Measurements from ENCODE around the gene RPTN. TPM values are rescaled to one million over a fixed set of nuclear protein-coding genes. Genes with fewer than 3 reads are reported as not detected.

The RPTN gene
- total RNA-seq, 1 experiment from 2014 or later = not detected

DNA sequence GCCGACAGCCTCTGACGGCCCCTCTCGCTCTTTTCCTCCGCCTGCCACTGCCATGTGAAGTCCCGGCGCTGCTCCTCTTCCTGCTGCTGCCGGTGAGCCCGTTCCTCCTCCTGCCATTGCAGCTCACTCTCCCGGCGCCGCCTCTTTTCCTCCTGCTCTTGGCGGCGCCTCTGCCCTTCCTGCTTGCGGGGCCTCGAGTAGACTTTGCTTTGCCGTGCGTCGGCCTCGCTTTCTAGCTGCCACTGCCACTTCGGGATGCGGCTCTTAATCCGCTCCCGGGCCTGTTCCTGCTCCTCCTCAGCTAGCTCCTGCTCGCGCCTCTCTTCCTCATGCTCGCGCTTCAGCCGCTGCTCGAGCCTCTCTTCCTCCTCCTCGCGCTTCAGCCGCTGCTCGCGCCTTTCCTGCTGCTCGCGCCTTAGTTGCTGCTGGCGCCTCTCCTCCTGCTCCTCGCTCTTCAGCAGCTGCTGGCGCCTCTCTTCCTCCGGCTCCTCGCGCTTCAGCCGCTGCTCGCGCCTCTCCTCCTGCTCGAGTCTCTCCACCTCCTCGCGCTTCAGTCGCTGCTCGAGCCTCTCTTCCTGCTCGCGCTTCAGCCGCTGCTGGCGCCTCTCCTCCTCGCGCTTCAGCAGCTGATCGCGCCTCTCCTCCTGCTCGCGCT, 48.0 kb downstream of the RPTN start:
- H3K4me1 Mint-ChIP-seq = no peaks in the 10 kb centered on the region
- no CpG with 5 or more reads among the region's 60 CpGs for WGBS (ENCODE audit: extremely low coverage, insufficient read length, low lambda C conversion rate)
- H3K79me1 ChIP-seq (ENCODE audit: insufficient read depth, low read depth, low read length, poor library complexity, severe bottlenecking) = no peaks in the 10 kb centered on the region
- no peak overlapping the region for H4K5ac ChIP-seq (ENCODE audit: insufficient read length, low read depth, low read length)
- no peak overlapping the region for H2BK15ac ChIP-seq (ENCODE audit: low read depth, low read length)
- no peak overlapping the region for H2BK12ac ChIP-seq (ENCODE audit: insufficient read length, low read depth, low read length)
- peak overlapping the region; percentile 51 for H3K18ac ChIP-seq (ENCODE audit: insufficient read length, low read depth, low read length)
- no peak overlapping the region for H2AK5ac ChIP-seq (ENCODE audit: insufficient read length, low read length)
- no peak overlapping the region for H3K27ac Mint-ChIP-seq
- H3K79me2 ChIP-seq (ENCODE audit: insufficient read depth, low read length) = no peaks in the 10 kb centered on the region
- H2BK5ac ChIP-seq (ENCODE audit: insufficient read length, low read length) = no peak overlapping the region
- peak overlapping the region; percentile 62; the same call in 1 of the 2 replicates for H3K14ac ChIP-seq (ENCODE audit: insufficient read depth, low read length)
- no peaks in the 10 kb centered on the region for H3K9me3 ChIP-seq (ENCODE audit: control insufficient read depth, low read depth, low read length)
- H3K27me3 ChIP-seq (ENCODE audit: insufficient read depth, low read length) = peaks cover 68% of the 10 kb centered on the region
- no peak overlapping the region for H2AFZ ChIP-seq (ENCODE audit: low read length)
- H3K9ac ChIP-seq (ENCODE audit: extremely low read depth, insufficient read length, low read length) = no peak overlapping the region
- no peak overlapping the region for H4K8ac ChIP-seq (replicated peaks; ENCODE audit: insufficient read length, low read depth, low read length)
- peak overlapping the region; percentile 18 for H3K4me2 ChIP-seq (ENCODE audit: insufficient read depth, insufficient read length, low read length)
- peaks cover 0 to 12% (median 3%) of the 10 kb centered on the region in 3 experiments; a peak in 4 of 7 replicates for H3K36me3 Mint-ChIP-seq (ENCODE audit: insufficient read depth in 1 of 3, low read depth in 3 of 3)
- H3K27me3 Mint-ChIP-seq (ENCODE audit: low read depth) = no peaks in the 10 kb centered on the region; the same call in 1 of the 2 replicates
- H4K91ac ChIP-seq (ENCODE audit: insufficient read length, low read depth, low read length) = no peak overlapping the region
- H3K23ac ChIP-seq (ENCODE audit: insufficient read length, low read depth, low read length) = no peak overlapping the region
- no peak overlapping the region for H3T11ph ChIP-seq (ENCODE audit: low read length)
- no peak overlapping the region for H3K56ac ChIP-seq (ENCODE audit: insufficient read length, low read depth, low read length)
- H3K4me3 Mint-ChIP-seq = no peak overlapping the region
- H2BK120ac ChIP-seq (ENCODE audit: low read depth, low read length, poor library complexity, severe bottlenecking) = no peak overlapping the region
- H3K4ac ChIP-seq (ENCODE audit: low read depth, low read length) = no peak overlapping the region
- TF ChIP-seq, protein P1, sequence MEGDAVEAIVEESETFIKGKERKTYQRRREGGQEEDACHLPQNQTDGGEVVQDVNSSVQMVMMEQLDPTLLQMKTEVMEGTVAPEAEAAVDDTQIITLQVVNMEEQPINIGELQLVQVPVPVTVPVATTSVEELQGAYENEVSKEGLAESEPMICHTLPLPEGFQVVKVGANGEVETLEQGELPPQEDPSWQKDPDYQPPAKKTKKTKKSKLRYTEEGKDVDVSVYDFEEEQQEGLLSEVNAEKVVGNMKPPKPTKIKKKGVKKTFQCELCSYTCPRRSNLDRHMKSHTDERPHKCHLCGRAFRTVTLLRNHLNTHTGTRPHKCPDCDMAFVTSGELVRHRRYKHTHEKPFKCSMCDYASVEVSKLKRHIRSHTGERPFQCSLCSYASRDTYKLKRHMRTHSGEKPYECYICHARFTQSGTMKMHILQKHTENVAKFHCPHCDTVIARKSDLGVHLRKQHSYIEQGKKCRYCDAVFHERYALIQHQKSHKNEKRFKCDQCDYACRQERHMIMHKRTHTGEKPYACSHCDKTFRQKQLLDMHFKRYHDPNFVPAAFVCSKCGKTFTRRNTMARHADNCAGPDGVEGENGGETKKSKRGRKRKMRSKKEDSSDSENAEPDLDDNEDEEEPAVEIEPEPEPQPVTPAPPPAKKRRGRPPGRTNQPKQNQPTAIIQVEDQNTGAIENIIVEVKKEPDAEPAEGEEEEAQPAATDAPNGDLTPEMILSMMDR (conservative IDR thresholded peaks at IDR 0.05) = no peak
- H3K4me1 ChIP-seq (ENCODE audit: insufficient read depth, low read length) = no peaks in the 10 kb centered on the region
- H2BK20ac ChIP-seq (ENCODE audit: low read depth, low read length, poor library complexity, severe bottlenecking) = no peak overlapping the region
- no peaks in the 10 kb centered on the region for H4K20me1 ChIP-seq (ENCODE audit: control insufficient read depth, insufficient read depth, insufficient read length)
- H3K23me2 ChIP-seq (ENCODE audit: insufficient read length, low read depth, low read length, poor library complexity, severe bottlenecking) = peaks cover 3% of the 10 kb centered on the region
- H3K27ac ChIP-seq (ENCODE audit: insufficient read length, low read depth, low read length) = no peak overlapping the region
- H3K9me3 Mint-ChIP-seq = peaks cover 12 to 18% of the 10 kb centered on the region in 2 experiments
- peak; percentile 70 for DNase-seq

Data from H9 (cell line).